Peyer's patch (tissue), 4 donors: ENCODE data around the gene MAD1L1.

ENCODE experiments used
- POLR2A ChIP-seq, 2 donors: fragments of 450-650 bp; IDR thresholded peaks; one replicate each; pipeline ENCODE4 v1.5.1; 2017; ENCODE audit warnings: antibody characterized with exemption in 2 of 2, mild to moderate bottlenecking in 2 of 2, moderate library complexity in 2 of 2
- TF ChIP-seq, protein P1 (sequence below), 6 experiments: fragments of 450-650 bp in 4 of 6; fragments of 200-600 bp in 2 of 6; sonication (generic) in 1 of 6; IDR thresholded peaks; one replicate each; pipeline ENCODE4 v1.5.1; 2017 to 2019; ENCODE audit warnings: antibody characterized with exemption in 6 of 6, mild to moderate bottlenecking in 3 of 6, moderate library complexity in 1 of 6

DNA sequence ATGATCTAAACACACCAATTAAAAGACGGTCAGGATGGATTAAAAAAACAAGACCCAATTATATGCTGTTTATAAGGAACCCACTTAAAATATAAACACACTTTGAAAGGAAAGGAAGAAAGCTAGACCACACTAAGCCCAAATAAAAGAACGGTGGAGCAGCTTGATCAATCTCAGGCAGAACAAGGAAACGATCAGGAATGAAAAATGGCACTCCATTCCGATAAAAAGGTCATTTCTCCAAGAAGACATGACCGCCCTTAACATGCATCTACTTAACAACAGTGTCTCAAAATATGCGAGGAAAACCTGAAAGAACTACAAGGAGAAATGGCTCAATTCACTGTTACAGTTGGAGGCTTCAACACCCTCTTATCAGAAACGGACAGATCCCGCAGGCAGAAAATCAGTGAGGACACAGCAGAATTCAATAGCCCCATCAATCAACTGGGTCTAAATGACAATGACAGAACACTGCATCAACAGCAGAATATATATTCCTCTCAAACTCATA is 210.0 kb downstream of the MAD1L1 start:
- TF ChIP-seq, protein P1, sequence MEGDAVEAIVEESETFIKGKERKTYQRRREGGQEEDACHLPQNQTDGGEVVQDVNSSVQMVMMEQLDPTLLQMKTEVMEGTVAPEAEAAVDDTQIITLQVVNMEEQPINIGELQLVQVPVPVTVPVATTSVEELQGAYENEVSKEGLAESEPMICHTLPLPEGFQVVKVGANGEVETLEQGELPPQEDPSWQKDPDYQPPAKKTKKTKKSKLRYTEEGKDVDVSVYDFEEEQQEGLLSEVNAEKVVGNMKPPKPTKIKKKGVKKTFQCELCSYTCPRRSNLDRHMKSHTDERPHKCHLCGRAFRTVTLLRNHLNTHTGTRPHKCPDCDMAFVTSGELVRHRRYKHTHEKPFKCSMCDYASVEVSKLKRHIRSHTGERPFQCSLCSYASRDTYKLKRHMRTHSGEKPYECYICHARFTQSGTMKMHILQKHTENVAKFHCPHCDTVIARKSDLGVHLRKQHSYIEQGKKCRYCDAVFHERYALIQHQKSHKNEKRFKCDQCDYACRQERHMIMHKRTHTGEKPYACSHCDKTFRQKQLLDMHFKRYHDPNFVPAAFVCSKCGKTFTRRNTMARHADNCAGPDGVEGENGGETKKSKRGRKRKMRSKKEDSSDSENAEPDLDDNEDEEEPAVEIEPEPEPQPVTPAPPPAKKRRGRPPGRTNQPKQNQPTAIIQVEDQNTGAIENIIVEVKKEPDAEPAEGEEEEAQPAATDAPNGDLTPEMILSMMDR (IDR thresholded peaks at IDR 0.05): no peak
- TF ChIP-seq POLR2A (IDR thresholded peaks at IDR 0.05): no peak
